Measurements from ENCODE around the gene LY86. TPM values are rescaled to one million over a fixed set of nuclear protein-coding genes. Genes with fewer than 3 reads are reported as not detected.

LY86 gene
- total and polyA plus RNA-seq, 9 of the 15 experiments (the other 6 are each of a cell fraction or from before 2014, with no cell fraction given) = 0.08 to 0.20 TPM; not detected in 7

DNA sequence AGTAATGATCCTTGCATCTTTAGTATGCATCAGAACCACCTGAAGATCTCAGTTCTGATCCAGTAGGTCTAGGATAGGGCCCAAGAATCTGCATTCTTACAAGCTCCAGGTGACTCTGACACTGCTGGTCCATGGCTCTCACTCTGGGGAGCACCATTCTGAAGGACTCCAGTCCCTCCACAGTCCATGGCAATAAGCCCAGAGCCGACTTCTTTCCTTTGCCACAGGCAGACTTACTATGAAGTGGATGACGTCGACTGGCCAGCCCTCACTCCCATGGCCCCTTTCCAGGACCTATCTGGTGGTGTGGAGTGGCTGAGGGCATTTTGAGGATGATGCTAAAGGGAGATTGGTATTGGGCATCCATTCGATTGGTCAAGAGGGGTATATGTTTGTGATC lies 21.8 kb upstream of the LY86 start:
- TF ChIP-seq, protein P1, sequence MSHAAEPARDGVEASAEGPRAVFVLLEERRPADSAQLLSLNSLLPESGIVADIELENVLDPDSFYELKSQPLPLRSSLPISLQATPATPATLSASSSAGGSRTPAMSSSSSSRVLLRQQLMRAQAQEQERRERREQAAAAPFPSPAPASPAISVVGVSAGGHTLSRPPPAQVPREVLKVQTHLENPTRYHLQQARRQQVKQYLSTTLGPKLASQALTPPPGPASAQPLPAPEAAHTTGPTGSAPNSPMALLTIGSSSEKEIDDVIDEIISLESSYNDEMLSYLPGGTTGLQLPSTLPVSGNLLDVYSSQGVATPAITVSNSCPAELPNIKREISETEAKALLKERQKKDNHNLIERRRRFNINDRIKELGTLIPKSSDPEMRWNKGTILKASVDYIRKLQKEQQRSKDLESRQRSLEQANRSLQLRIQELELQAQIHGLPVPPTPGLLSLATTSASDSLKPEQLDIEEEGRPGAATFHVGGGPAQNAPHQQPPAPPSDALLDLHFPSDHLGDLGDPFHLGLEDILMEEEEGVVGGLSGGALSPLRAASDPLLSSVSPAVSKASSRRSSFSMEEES (CRISPR knock-in tag; IDR thresholded peaks at IDR 0.05) = no peak
- TF ChIP-seq MAZ (CRISPR knock-in tag; conservative IDR thresholded peaks at IDR 0.05 in 1 of 2, IDR thresholded peaks at IDR 0.05 in 1 of 2) (no peak), ZNF408 (CRISPR knock-in tag; IDR thresholded peaks at IDR 0.05; ENCODE audit: low read depth) (no peak), ZNF324 (CRISPR knock-in tag; IDR thresholded peaks at IDR 0.05) (no peak), LARP7 (IDR thresholded peaks at IDR 0.05) (no peak)
- H3K27me3 ChIP-seq (ENCODE audit: control insufficient read depth in 2 of 2, insufficient read depth in 2 of 2, low read length in 2 of 2) = peaks cover 4 to 13% of the 10 kb centered on the region in 2 experiments; a peak in 3 of 5 replicates
- in situ Hi-C loops (cut with MboI) (no loop called here), intact Hi-C loops (cut with micrococcal nuclease) (no loop called here)
- POLR2A ChIA-PET = no interaction called here
- H3K4me3 ChIP-seq = no peak overlapping the region
- H3K36me3 ChIP-seq (ENCODE audit: control insufficient read depth, insufficient read depth, low read length) = no peaks in the 10 kb centered on the region
- no peaks in the 10 kb centered on the region for H4K20me1 ChIP-seq (replicated peaks; ENCODE audit: control insufficient read depth, insufficient read depth, low read length)
- H3K4me2 ChIP-seq (ENCODE audit: insufficient read depth, low read length) = no peak overlapping the region
- ATAC-seq (no peak), DNase-seq (ENCODE audit: extremely low read depth in 1 of 4, low spot score in 3 of 4) (no peak), FAIRE-seq (no peak)
- BruUV-seq (replicated peaks) = no TSS peak
- CTCF ChIA-PET (ENCODE audit: low intra/inter-chr PET ratio) = no interaction called here
- H3K4me1 ChIP-seq (replicated peaks in 1 of 2; ENCODE audit: control insufficient read depth in 2 of 2, insufficient read depth in 2 of 2, low read length in 2 of 2) = no peaks in the 10 kb centered on the region; a peak in 1 of 5 replicates
- no peak overlapping the region for H2AFZ ChIP-seq (ENCODE audit: low read depth, low read length)
- H3K9me1 ChIP-seq (ENCODE audit: control insufficient read depth, insufficient read depth, low read length) = no peaks in the 10 kb centered on the region
- no peaks in the 10 kb centered on the region for H3K9me3 ChIP-seq (replicated peaks; ENCODE audit: control insufficient read depth, insufficient read depth, low read depth, low read length)
- no peak overlapping the region for H3K27ac ChIP-seq (ENCODE audit: extremely low read depth, low read depth, low read length)
- H3K9ac ChIP-seq (ENCODE audit: insufficient read depth in 1 of 2, low read depth in 2 of 2, low read length in 2 of 2) = no peak overlapping the region
- no peaks in the 10 kb centered on the region for H3K79me2 ChIP-seq (ENCODE audit: control insufficient read depth, insufficient read depth, low read length)
- WGBS (ENCODE audit: insufficient coverage, low coverage, missing lambda C conversion rate) = 1% methylated on average over 4 of the region's 4 CpGs
